HL-60 (cell line): ENCODE results near the gene MAU2.

Experiments
- DNase-seq, 2 experiments: peaks; one replicate each; pipeline ENCODE4 v3.0.0-alpha.2; 2010 to 2020; ENCODE audit warnings: low read depth in 1 of 2, low spot score in 1 of 2
- H3K27ac ChIP-seq: fragments of 250-450 bp; sonication (Bioruptor Pico); replicated peaks from 2 replicates; pipeline ENCODE4 v1.5.1; 2020; ENCODE audit warnings: mild to moderate bottlenecking, moderate library complexity
- H3K27me3 ChIP-seq: fragments of 250-450 bp; sonication (Bioruptor Pico); 2 replicates; pipeline ENCODE4 v1.5.1; 2021; ENCODE audit warnings: mild to moderate bottlenecking, moderate library complexity; ENCODE audit not compliant: insufficient read depth, poor library complexity, severe bottlenecking
- H3K4me3 ChIP-seq: replicated peaks from 2 replicates; pipeline ENCODE4 v1.5.1; 2011; ENCODE audit warnings: mild to moderate bottlenecking, control low read depth, low read length; ENCODE audit not compliant: insufficient read depth
- CTCF ChIP-seq: IDR thresholded peaks from one replicate; pipeline ENCODE4 v1.5.1; 2011; ENCODE audit warnings: low read length, control low read depth, inconsistent platforms; ENCODE audit not compliant: insufficient read depth
- GABPA ChIP-seq: IDR thresholded peaks from 2 replicates; pipeline ENCODE4 v1.6.1; 2012; ENCODE audit warnings: low read depth
- POLR2AphosphoS5 ChIP-seq: IDR thresholded peaks from 2 replicates; pipeline ENCODE4 v1.6.1; 2012; ENCODE audit warnings: low read depth
- REST ChIP-seq: IDR thresholded peaks from 2 replicates; pipeline ENCODE4 v1.6.1; 2012; ENCODE audit warnings: low read depth; ENCODE audit not compliant: insufficient replicate concordance
- SPI1 ChIP-seq: IDR thresholded peaks from 2 replicates; pipeline ENCODE4 v1.6.1; 2012; ENCODE audit warnings: low read depth, mild to moderate bottlenecking, borderline replicate concordance

Gene MAU2

GRCh38 chr19:19343762-19344161, 23.1 kb downstream of the MAU2 start:
- H3K4me3 ChIP-seq, result no peak overlapping the region
- no peak for DNase-seq
- H3K27ac ChIP-seq, result no peak overlapping the region
- H3K27me3 ChIP-seq, result no peaks in the 10 kb centered on the region
- no peak for TF ChIP-seq GABPA
- TF ChIP-seq SPI1, result no peak
- no peak for TF ChIP-seq POLR2AphosphoS5
- no peak for TF ChIP-seq REST
- TF ChIP-seq CTCF, result no peak

GRCh38 chr19:19345232-19345631, 24.6 kb downstream of the MAU2 start:
- DNase-seq, result no peak
- no peak for TF ChIP-seq REST
- no peak for TF ChIP-seq CTCF
- no peak for TF ChIP-seq POLR2AphosphoS5
- TF ChIP-seq GABPA, result no peak
- TF ChIP-seq SPI1, result no peak
- H3K4me3 ChIP-seq, result no peak overlapping the region
- no peaks in the 10 kb centered on the region for H3K27me3 ChIP-seq
- no peak overlapping the region for H3K27ac ChIP-seq

- no peak for TF ChIP-seq REST
- no peak for TF ChIP-seq SPI1
- no peak for TF ChIP-seq CTCF
- no peak for TF ChIP-seq POLR2AphosphoS5
- TF ChIP-seq GABPA, result no peak
- H3K27ac ChIP-seq, result no peak overlapping the region
- no peaks in the 10 kb centered on the region for H3K27me3 ChIP-seq
- no peak for DNase-seq
- no peak overlapping the region for H3K4me3 ChIP-seq
Observed at GRCh38 chr19:19345970-19346369, 25.3 kb downstream of the MAU2 start.
